NCI-H2081 (cell line): ENCODE data around the gene KAZN.
"Not testable (repeated sequence)": the region's sequence is repeated elsewhere in the genome, so short reads cannot be mapped to it uniquely, and the experiment has no call there.

Experiments used
- DNase-seq, 2 experiments: peaks; one replicate each; lab custom pipeline; 2025; lab: John Stamatoyannopoulos, UW

Gene KAZN

GRCh38 chr1:15035236-15035635 is 436.8 kb downstream of the KAZN start:
- no peak for DNase-seq

DNA sequence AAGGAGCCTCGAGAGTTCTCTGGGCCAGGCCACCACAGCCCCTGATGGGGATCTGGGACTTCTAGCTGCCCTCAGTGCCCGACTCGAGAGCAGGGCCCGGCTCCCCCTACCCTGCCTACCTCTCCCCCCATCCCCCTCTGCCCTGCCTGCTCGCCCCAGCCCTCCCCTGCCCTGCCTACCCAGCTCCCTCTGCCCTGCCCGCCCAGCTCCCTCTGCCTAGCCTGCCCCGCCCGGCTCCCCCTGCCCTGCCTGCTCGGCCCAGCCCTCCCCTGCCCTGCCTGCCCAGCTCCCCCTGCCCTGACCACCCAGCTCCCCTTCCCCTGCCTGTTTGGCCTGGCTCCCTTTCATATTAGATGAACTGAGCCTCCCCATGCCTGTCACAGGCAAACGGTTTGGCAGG is 437.6 kb downstream of the KAZN start:
- DNase-seq: no peak

GRCh38 chr1:15038232-15039016 is 439.9 kb downstream of the KAZN start:
- no peak for DNase-seq

GRCh38 chr1:15039017-15039648 is 440.6 kb downstream of the KAZN start:
- DNase-seq: no peak

GRCh38 chr1:15039901-15040300 is 441.4 kb downstream of the KAZN start:
- no peak for DNase-seq

- DNase-seq: not testable (repeated sequence)
Observed at GRCh38 chr1:15040685-15041084, 442.2 kb downstream of the KAZN start.

- no peak for DNase-seq
Observed at GRCh38 chr1:15042866-15043265, 444.4 kb downstream of the KAZN start.

GRCh38 chr1:15043934-15044333 is 445.4 kb downstream of the KAZN start:
- no peak for DNase-seq

- DNase-seq: no peak
Observed at GRCh38 chr1:15045123-15045522, 446.6 kb downstream of the KAZN start.

- peak in 1 of 2 experiments; percentile 24 for DNase-seq
Observed at GRCh38 chr1:15046487-15047165, 448.1 kb downstream of the KAZN start.

- no peak for DNase-seq
Observed at GRCh38 chr1:15047237-15047636, 448.8 kb downstream of the KAZN start.

DNA sequence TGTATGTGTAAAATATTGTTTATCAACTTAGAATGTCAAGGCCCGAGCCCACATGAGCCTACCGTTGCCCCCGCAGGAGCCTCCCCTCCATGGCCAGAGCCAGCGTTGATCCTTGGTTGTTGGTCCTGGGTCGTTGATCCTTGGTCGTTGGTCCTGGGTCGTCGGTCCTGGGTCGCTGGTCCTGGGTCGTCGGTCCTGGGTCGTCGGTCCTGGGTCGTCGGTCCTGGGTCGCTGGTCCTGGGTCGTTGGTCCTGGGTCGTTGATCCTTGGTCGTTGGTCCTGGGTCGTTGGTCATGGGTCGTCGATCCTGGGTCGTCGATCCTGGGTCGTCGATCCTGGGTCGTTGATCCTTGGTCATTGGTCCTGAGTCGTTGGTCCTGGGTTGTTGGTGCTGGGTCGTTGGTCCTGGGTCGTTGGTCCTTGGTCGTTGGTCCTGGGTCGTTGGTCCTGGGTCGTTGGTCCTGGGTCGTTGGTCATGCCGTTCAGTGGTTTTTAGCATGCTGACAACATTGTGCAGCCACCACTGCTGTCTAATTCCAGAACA is 450.0 kb downstream of the KAZN start:
- DNase-seq: no peak

DNA sequence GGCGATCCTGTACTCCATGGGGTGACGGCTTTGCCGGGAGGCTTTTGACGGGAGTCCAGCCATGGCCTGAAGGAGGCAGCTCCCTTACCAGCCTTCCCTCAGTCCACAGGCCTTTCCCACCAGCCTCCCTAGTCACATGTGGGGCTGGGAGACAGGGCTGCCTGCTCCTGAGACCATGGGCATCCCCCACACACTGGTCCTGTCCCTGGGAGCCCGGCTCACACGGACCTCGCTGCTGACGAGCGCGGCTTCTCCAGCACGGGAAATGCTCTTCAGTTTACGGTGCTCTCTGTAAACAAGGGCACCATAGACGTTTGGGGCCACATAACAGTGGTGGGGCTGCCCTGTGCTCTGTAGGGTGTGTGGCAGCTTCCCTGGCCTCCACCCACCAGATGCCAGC is 450.6 kb downstream of the KAZN start:
- DNase-seq: no peak

DNA sequence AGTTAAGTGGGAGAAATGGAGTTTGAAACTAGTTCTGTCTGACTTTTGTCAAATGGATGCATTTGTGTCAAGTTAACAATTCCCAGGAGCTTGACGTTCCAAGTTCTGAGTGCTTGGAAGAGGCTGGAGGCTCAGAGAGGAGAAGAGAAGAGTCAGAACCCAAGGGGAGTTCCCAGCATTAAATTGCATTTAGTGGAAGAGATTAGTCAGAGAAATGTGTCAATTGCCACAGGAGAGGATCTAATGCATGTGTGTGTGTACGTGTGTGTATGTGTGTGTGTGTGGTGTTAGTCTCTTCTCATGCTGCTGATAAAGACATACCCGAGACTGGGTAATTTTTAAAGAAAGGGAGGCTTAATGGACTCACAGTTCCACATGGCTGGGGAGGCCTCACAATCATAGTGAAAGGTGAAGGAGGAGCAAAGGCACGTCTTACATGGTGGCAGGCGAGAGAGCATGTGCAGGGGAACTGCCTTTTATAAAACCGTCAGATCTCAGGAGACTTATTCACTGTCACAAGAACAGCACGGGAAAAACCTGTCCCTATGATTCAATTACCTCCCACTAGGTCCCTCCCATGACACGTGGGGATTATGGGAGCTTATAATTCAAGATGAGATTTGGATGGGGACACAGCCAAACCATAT is 453.5 kb downstream of the KAZN start:
- DNase-seq: no peak

- DNase-seq: no peak
Observed at GRCh38 chr1:15053153-15053552, 454.7 kb downstream of the KAZN start.

- DNase-seq: no peak
Observed at GRCh38 chr1:15055736-15056415, 457.4 kb downstream of the KAZN start.

- DNase-seq: no peak
Observed at GRCh38 chr1:15056515-15057285, 458.2 kb downstream of the KAZN start.

DNA sequence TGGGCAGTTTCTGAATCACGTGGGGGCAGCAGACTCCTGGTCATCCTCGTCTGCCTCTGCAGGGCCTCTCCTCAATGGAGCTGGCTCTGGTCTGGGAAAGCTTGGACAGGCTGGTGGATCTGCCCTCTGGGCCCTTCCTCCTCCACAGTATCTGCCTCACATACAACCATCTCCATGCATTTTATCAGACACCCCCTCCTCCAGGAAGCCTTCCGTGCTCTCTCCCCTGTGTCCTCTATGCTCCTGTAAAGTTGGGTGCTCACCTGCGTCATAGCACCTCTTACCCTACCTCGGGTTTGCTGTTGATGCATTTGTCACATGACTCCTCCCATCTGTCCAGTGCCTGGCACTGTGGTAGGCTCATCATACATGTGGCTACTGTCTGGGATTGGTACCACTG is 459.3 kb downstream of the KAZN start:
- DNase-seq: no peak

DNA sequence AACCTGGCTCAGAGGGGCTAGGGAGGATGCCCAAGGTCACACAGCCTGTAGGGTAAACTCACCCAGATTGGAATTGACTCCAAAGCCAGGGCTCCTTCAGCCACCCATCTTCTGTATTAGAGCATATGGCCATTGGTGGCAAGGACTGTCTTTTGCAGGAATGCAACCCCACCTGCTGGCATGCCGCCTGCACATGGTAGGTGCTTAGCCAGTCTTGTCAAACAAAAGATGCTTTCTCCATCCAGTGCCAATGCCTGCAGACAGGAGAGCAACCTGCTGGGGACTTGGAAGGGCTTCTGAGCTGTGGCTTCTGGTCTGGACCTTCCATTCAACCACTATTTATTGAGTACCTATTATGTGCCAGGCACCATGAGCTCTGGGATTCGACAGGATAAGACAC is 459.8 kb downstream of the KAZN start:
- no peak for DNase-seq

- no peak for DNase-seq
Observed at GRCh38 chr1:15060104-15060503, 461.6 kb downstream of the KAZN start.
